Lower lobe of right lung (tissue), 2 donors: ENCODE results near the gene MRC1. TPM values are rescaled to one million over a fixed set of nuclear protein-coding genes. Genes with fewer than 3 reads are reported as not detected.

Source experiments
- ATAC-seq, 2 donors: fragments of 200-7000 bp; cut with Tn5 transposase; one replicate each; pipeline ENCODE4 v1.9.1; 2020 to 2022; ENCODE audit warnings: mild to moderate bottlenecking in 2 of 2, moderate library complexity in 2 of 2
- DNase-seq: peaks from one replicate; pipeline ENCODE4 v3.0.0-alpha.2; 2020
- H3K27ac ChIP-seq: fragments of 200-600 bp; one replicate; pipeline ENCODE4 v1.8.0; 2022
- H3K27me3 ChIP-seq: fragments of 200-600 bp; one replicate; pipeline ENCODE4 v1.8.0; 2022; ENCODE audit warnings: low read depth
- H3K36me3 ChIP-seq: fragments of 200-600 bp; one replicate; pipeline ENCODE4 v1.8.0; 2022; ENCODE audit warnings: mild to moderate bottlenecking
- H3K4me1 ChIP-seq: fragments of 200-600 bp; one replicate; pipeline ENCODE4 v1.8.0; 2022
- H3K4me3 ChIP-seq: fragments of 200-600 bp; one replicate; pipeline ENCODE4 v1.8.0; 2022; ENCODE audit warnings: mild to moderate bottlenecking
- H3K9me3 ChIP-seq: fragments of 200-600 bp; one replicate; pipeline ENCODE4 v1.8.0; 2022
- intact Hi-C: fragments of 100-400 bp; cut with DNase I; formaldehyde crosslinking; loops from one replicate; pipeline ENCODE4 v1.11.0; 2022
- total RNA-seq: library from RNA; stranded (reverse); fragmentation: NEBNext Ultra II Directional; extraction: Animal tissue kit (Norgen Biotek cat#: 25700); gene quantifications from one replicate; pipeline ENCODE4 v1.2.1, GENCODE V29; 2021
- TF ChIP-seq, protein P1 (sequence below): fragments of 200-600 bp; IDR thresholded peaks from one replicate; pipeline ENCODE4 v1.8.0; 2022; ENCODE audit warnings: antibody characterized with exemption, mild to moderate bottlenecking
- donor health status: DM: no; HTN: yes; CAD: no; lungs with severe emphysema.

The MRC1 gene
- total RNA-seq, 1 donor from 2014 or later = 529 TPM

DNA sequence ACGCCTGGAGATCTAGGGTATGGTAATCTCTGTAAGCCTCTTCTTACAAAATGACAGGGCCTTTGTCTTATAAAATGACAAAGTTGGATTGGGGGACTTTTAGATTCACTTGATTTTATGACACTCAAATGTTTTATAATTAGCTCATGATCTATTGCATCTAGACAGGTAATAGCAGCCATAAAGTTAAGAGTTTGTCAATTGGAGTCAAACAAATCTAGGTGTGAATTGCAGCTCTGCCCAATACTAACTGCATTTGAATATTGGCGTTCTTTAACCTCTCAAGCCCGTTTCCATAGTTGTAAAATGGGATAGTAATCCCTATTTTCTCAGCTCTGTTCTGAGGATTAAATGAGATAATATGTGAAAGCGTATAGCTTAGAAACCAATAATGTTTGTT is 14.1 kb upstream of the MRC1 start:
- Histone ChIP-seq H3K4me3 (no peak overlapping the region), H3K27me3 (no peaks in the 10 kb centered on the region), H3K36me3 (no peaks in the 10 kb centered on the region), H3K4me1 (peaks cover 12% of the 10 kb centered on the region), H3K9me3 (no peaks in the 10 kb centered on the region), H3K27ac (peak overlapping the region; percentile 18)
- DNase-seq = no peak
- TF ChIP-seq, protein P1, sequence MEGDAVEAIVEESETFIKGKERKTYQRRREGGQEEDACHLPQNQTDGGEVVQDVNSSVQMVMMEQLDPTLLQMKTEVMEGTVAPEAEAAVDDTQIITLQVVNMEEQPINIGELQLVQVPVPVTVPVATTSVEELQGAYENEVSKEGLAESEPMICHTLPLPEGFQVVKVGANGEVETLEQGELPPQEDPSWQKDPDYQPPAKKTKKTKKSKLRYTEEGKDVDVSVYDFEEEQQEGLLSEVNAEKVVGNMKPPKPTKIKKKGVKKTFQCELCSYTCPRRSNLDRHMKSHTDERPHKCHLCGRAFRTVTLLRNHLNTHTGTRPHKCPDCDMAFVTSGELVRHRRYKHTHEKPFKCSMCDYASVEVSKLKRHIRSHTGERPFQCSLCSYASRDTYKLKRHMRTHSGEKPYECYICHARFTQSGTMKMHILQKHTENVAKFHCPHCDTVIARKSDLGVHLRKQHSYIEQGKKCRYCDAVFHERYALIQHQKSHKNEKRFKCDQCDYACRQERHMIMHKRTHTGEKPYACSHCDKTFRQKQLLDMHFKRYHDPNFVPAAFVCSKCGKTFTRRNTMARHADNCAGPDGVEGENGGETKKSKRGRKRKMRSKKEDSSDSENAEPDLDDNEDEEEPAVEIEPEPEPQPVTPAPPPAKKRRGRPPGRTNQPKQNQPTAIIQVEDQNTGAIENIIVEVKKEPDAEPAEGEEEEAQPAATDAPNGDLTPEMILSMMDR = no peak
- ATAC-seq = no peak
- intact Hi-C loops = no loop called here

DNA sequence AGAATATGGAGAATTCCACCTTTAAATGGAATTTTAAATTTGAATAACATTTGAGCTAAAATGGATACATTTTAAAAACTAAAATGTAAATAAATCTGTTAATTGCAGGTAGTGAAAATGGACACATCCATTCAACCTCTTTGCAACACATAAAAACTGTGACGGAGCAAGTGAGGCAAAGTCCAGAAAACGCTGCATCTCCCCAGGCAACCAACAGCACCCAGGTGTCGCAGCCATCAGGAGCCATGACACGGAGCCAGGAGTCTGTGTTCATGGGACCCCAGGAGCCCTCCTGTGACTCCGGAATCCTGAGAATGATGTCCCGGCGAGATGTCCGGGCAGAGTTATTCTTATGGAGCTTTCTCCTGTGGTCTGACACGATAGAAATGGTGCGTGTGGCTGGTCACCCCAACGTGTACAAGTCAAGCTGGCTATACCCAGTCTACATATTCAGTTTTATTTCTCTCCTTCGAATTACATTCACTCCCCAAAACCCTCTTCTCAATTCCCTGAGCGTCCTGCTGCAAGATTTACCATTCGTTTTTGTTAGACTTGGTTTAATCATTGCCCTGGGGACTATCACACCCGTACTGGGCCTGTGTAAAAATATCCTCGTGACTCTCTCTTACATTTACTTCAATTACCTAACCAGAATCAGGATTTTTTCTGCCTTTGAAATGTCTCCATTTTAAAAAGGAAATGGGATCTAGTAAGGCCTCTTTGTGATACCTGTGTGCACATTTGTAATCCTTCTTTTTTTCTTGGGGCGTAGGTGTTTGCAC is 13.1 kb upstream of the MRC1 start:
- H3K4me3 ChIP-seq = no peak overlapping the region
- no peaks in the 10 kb centered on the region for H3K9me3 ChIP-seq
- TF ChIP-seq, protein P1 = no peak
- DNase-seq (no peak), ATAC-seq (no peak)
- no peak overlapping the region for H3K27ac ChIP-seq
- intact Hi-C loops = no loop called here
- H3K4me1 ChIP-seq = peaks cover 12% of the 10 kb centered on the region
- H3K27me3 ChIP-seq = no peaks in the 10 kb centered on the region
- no peaks in the 10 kb centered on the region for H3K36me3 ChIP-seq

DNA sequence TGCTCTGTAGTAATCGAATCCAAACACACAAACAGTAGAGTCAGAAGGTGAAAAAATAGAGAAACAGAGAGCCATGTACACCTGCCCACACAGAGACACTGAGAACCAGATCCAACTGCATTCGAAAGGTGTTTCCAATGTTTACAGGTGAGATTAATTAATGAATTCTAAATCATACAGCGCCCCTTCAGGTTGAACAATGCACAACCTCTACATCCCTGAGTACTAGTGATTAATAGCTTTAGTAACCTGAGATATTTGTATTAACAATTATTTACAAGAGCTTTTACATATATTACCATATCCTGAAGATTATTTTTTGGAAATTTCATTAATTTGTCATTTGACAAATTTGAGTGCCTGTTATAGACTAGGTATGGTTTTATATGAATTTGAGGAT is 7.6 kb upstream of the MRC1 start:
- H3K9me3 ChIP-seq = no peaks in the 10 kb centered on the region
- no peak for ATAC-seq
- intact Hi-C loops = no loop called here
- DNase-seq = no peak
- H3K4me1 ChIP-seq = no peaks in the 10 kb centered on the region
- no peak overlapping the region for H3K4me3 ChIP-seq
- H3K27me3 ChIP-seq = no peaks in the 10 kb centered on the region
- no peaks in the 10 kb centered on the region for H3K36me3 ChIP-seq
- H3K27ac ChIP-seq = no peak overlapping the region
- TF ChIP-seq, protein P1 = peak; percentile 7

DNA sequence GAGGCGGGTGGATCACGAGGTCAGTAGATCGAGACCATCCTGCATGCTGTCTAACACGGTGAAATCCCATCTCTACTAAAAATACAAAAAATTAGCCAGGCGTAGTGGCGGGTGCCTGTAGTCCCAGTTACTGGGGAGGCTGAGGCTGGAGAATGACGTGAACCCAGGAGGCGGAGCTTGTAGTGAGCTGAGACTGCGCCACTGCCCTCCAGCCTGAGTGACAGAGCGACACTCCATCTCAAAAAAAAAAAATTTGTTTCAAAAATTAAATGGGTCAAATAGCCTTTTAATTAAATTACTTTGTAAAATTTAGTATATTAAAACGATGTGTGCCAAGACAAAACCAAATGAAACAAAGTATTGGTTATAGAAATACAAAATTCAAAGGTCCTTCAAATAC is 6.8 kb upstream of the MRC1 start:
- DNase-seq (no peak), ATAC-seq (no peak)
- TF ChIP-seq, protein P1 = no peak
- no peaks in the 10 kb centered on the region for H3K36me3 ChIP-seq
- no peak overlapping the region for H3K4me3 ChIP-seq
- no peaks in the 10 kb centered on the region for H3K27me3 ChIP-seq
- no peak overlapping the region for H3K27ac ChIP-seq
- H3K4me1 ChIP-seq = no peaks in the 10 kb centered on the region
- no peaks in the 10 kb centered on the region for H3K9me3 ChIP-seq
- intact Hi-C loops = no loop called here

DNA sequence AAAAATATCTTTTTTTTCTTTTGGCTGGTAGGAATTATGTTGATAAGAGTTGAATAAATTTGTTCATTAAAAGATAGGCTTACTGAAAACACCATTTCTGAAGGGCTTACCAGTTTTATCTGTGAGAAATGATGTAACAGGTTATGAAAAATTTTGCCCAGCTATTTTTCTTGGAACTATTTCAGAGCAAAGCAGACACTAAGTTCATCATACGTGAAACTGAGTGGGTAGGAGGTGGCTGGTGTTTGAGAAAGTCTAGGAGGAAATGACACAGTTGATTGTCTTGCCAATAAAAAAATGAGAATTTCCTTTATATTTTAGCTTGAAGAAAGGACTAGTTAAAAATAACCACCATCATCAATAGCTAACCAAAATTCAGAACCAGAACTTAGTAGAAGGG is 6.2 kb upstream of the MRC1 start:
- Histone ChIP-seq H3K27ac (no peak overlapping the region), H3K36me3 (no peaks in the 10 kb centered on the region), H3K4me3 (no peak overlapping the region), H3K27me3 (no peaks in the 10 kb centered on the region), H3K4me1 (no peaks in the 10 kb centered on the region), H3K9me3 (no peaks in the 10 kb centered on the region)
- intact Hi-C loops = no loop called here
- peak in 1 of 2 donors; percentile 41 for ATAC-seq
- TF ChIP-seq, protein P1 = no peak
- no peak for DNase-seq
